Measurements from ENCODE around the gene COG5.

The COG5 gene

DNA sequence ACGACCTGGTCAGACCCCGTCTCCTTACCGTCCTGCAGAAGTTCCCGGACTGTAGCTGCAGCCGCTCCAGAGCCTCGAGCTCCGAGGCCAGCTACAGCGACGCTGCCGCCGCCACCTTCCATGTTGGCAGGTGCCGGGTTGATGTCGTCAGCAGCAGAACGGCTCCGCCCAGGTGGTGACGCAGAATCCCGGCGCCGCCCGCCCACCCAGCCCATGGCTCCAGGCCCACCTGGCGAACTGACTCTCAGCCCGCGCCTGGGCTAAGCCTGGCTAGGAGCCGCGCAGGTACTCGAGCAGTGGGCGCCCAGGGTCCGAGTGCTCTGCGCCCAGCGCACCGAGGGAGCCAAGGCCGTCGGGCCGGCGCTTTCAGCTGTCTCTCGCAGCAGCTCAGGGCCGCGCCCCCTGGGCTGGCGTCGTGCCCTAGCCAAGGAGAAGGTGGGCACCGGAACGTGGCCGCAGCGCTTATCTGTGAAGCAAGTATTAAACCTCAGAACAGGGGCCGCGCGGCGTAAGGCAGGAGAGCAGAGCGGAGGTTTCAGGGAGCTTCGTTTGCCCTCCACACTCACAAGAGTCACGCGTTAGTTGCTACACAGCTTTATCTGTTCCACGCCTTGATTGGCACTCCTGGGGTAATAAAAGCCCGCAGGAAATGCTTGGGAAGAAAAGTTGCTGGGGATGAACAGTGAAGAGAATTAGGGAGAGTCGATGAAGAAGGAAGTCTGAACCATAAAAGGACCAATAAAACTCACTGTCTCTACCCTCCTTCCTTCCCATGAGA is at the start of gene COG5, which contains the start of gene DUS4L:
Gene COG5, minus strand, starts transcription at position 146 of the 778 bp plus-strand sequence. Its CDS starts 24 bp downstream, at position 122.
Gene DUS4L, plus strand, starts transcription at position 197 of the 778 bp plus-strand sequence. CDS start 3,100 bp downstream, outside the sequence.
- peak; percentile 35 for DNase-seq (ENCODE audit: low read depth, low spot score)

GRCh38 chr7:107613439-107613838 is 49.7 kb upstream of the COG5 start:
- DNase-seq (ENCODE audit: low read depth, low spot score): no peak

- no peak for DNase-seq (ENCODE audit: low read depth, low spot score)
These were observed 46.6 kb upstream of the COG5 start for GRCh38 chr7:107610323-107610722.

GRCh38 chr7:107609811-107610261 is 46.1 kb upstream of the COG5 start:
- no peak for DNase-seq (ENCODE audit: low read depth, low spot score)

DNA sequence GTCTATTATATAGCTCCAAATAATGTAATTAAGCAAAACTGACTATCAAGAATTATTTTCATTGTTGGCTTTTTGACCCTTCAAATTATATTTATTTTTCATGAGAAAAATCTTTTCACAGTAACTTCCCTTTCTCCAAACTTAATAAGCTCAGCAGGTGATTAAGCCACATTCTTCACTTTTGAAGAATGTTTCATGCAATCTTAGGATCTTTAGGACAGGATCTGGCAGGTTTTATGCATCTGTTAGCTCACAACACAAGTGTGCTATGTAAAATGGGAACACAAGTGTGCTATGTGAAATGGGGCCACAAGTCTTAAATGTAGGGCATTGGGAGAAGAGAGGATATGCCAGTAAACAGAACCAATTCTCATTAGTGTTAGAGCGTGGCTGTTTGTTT is 42.6 kb upstream of the COG5 start:
- no peak for DNase-seq (ENCODE audit: low read depth, low spot score)

- no peak for DNase-seq (ENCODE audit: low read depth, low spot score)
These were observed 41.6 kb upstream of the COG5 start for GRCh38 chr7:107605218-107605815.

GRCh38 chr7:107600816-107601215 is 37.1 kb upstream of the COG5 start:
- no peak for DNase-seq (ENCODE audit: low read depth, low spot score)

GRCh38 chr7:107599262-107599661 is 35.5 kb upstream of the COG5 start:
- DNase-seq (ENCODE audit: low read depth, low spot score): no peak

DNA sequence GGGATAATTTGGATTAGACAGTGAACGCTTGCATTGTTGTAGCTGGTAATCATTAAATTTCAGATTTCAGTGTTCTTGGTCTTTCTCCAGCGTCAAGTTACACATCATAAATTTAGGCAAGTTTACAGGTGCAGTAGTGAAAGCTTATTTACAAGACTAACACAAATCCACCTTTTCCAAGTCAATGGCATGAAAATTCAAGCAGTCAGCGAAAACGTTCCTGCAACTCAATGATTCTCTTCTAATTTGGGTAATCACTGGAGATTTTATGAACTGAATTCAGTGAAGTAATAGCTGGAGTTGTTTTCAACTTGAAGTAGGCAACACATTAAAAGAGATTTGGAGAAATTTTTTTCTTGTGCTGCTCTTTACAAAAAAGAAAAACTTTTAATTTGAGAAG is 34.2 kb upstream of the COG5 start:
- no peak for DNase-seq (ENCODE audit: low read depth, low spot score)

DNA sequence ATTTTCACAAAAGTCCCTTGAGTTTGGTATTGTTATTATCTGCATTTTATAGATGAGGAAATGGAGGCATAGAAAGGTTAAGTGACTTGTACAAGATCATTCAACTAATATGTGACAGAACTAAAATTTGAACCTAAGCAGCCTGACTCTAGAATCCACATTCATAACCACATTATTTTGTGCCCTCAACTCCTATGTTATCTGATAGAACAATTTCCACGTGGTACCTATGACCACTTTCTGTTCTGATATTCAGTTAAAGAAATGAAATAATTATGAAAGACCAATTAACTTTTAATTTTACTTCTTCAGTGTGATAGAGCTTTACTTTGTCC is 33.8 kb upstream of the COG5 start:
- no peak for DNase-seq (ENCODE audit: low read depth, low spot score)

DNA sequence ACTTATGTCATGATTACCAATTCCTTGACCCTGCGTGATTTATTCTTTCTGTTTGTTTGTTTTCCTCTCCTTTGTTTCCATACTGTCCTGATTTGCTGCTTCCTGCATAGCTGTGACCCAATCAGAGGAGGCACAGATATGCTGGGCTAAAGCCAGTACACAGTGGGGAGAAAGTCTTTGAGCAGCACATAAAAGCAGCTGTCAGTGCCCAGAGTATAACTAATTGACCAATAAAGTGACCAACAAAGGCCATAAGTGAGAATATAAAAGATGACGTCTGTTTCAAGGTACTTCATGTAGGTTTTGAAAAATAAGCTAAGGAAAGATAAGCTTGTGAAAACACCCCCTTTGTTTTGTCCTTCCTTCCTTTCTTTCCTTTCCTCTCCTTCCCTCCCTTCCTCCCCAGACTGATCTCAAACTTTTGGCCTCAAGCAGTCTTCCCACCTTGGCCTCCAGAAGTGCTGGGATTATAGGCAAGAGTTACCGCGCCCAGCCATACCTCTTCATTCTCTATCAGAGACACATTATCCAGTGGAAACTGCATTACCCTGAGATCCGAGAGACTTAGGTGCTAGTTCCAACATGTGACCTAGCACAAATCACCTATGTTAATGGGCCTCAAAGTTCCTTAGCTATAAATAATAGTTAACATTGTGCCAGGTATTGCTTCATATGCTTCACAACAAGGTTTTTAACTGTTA is 33.3 kb upstream of the COG5 start:
- DNase-seq (ENCODE audit: low read depth, low spot score): no peak

DNA sequence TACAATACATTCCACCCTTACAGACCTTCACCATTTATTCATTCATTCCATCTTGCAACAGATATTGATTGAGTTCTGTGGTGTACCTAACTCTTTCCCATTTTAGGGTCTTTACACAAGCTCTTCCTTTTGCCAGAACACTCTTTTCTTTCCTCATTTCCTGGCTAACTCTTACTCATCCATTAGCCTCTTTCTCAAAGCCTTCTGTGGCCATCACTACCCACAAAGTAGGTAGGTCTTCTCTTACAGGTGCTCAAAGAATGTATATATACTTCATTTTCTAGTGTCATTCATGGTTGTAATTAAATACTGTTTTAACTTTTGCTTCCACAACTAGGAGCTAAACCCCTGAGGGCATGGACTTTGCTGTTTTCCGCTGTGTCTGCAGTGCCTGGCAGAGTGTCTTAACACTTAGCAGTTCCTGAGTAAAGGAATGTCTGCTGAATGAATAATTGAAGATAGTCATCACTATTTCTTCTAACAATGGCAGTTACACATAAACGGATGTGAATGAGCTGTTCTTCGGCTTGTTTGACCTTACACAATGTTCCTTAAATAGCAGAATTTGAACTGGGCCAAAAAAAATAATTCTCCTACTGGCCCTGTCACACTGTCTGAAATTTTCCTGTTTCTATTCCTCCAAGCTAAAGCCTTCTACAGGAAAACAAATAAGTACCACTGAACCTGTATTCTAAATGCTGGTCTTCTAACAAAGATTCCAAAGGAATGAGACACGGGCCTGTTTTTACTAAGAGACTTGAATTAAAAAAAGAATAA is 31.4 kb upstream of the COG5 start:
- DNase-seq (ENCODE audit: low read depth, low spot score): no peak

GRCh38 chr7:107593025-107593410 is 29.3 kb upstream of the COG5 start:
- DNase-seq (ENCODE audit: low read depth, low spot score): no peak

- no peak for DNase-seq (ENCODE audit: low read depth, low spot score)
These were observed 28.8 kb upstream of the COG5 start for GRCh38 chr7:107592361-107593024.

- no peak for DNase-seq (ENCODE audit: low read depth, low spot score)
These were observed 27.7 kb upstream of the COG5 start for GRCh38 chr7:107591421-107591820.

GRCh38 chr7:107588529-107589130 is 24.9 kb upstream of the COG5 start:
- DNase-seq (ENCODE audit: low read depth, low spot score): no peak

DNA sequence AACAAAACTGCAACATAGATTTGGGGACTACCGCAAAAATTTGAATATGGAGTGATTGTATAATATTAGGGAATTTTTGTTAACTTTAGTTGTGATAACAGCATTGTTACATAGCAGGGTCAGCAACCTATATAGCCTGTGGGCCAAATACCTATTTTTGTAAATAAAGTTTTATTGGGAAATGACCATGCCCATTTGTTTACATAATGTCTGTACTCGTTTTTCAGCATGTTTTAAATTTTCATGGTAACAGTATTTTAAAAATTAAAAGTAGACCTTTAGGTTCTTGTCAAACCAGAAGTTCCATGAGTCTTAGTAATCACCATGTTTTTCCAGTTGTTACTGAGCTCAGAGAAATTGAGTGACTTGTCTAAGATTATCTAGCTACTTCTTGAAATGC is 21.0 kb upstream of the COG5 start:
- DNase-seq (ENCODE audit: low read depth, low spot score): no peak

DNA sequence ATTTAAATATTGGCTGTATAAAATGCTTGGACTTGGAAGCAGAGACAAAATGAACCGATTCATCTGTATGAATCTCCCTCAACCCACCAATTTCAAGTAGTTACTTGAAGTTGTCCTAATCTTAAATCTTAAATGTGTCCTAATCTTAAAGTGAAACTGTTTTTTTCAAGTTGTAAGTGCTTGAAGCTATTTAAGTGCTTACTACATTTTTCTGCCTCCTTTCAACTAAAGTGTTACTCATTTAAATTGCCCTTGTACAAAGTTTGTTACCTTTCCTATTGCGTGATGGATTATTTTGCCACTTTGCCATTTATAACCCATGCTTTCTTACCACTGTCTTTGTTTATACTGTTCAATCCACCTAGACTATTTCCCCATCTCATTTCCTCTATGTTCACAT is 19.2 kb upstream of the COG5 start:
- no peak for DNase-seq (ENCODE audit: low read depth, low spot score)

DNA sequence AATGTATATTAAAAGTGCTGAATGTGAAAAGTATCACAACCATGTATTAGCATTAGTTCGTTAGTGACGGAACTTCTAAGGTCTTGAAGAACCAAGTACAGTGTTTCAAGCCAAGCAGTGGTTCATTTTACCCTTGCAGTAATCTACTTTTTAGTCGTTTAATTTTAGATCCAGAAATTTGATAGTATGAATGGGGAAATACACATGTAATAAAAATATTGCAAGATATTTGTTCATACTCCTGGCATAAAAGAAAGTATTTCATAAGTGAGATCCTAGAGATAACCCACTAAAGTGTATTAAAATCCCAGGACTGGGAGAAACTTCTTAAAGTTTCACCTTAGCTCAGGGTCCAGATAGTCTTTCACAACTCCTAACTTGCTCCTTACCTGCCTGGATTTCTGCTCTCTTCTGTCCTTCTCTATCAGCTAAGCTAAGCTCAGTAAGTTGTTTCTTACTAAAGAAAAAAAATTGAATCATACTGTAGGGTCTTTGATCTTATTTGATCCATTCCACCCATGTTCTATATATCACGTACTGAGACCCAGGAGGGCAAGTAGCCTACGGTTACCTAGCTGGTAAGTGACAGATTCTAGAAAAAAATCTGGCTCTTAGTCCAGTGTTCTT is 17.8 kb upstream of the COG5 start:
- no peak for DNase-seq (ENCODE audit: low read depth, low spot score)

- no peak for DNase-seq (ENCODE audit: low read depth, low spot score)
These were observed 17.1 kb upstream of the COG5 start for GRCh38 chr7:107580716-107581383.
